Activated T-helper 9 cell treated with anti-CD3 and anti-CD28 coated beads, Interleukin-2, amount 50 U/mL, for 16 hours (primary cell): ENCODE measurements around the gene ARL4A.
A peak's percentile ranks its signal among the peaks of the same experiment; 100 is the strongest.
"Not testable (repeated sequence)": the region's sequence is repeated elsewhere in the genome, so short reads cannot be mapped to it uniquely, and the experiment has no call there.

ENCODE experiments used
- DNase-seq: peaks from one replicate; pipeline ENCODE4 v3.0.0-alpha.2; 2020; ENCODE audit warnings: low read depth

The ARL4A gene

GRCh38 chr7:12670000-12670729, 17.3 kb upstream of the ARL4A start:
- DNase-seq, result no peak

- DNase-seq, result no peak
These were observed 16.5 kb upstream of the ARL4A start for GRCh38 chr7:12670743-12671520.

GRCh38 chr7:12673436-12673835, 14.0 kb upstream of the ARL4A start:
- not testable (repeated sequence) for DNase-seq

- DNase-seq, result no peak
These were observed 13.4 kb upstream of the ARL4A start for GRCh38 chr7:12674053-12674452.

GRCh38 chr7:12674861-12675260, 12.6 kb upstream of the ARL4A start:
- DNase-seq, result no peak

GRCh38 chr7:12683678-12684585, 3.5 kb upstream of the ARL4A start:
- no peak for DNase-seq

GRCh38 chr7:12684733-12685132, 2.7 kb upstream of the ARL4A start:
- DNase-seq, result no peak

GRCh38 chr7:12685550-12685949, 1.9 kb upstream of the ARL4A start:
- DNase-seq, result no peak

- DNase-seq, result peak; percentile 94
These were observed 1.1 kb upstream of the ARL4A start for GRCh38 chr7:12686234-12686890.

- DNase-seq, result no peak
These were observed 312 bp downstream of the ARL4A start for GRCh38 chr7:12687718-12688171.

GRCh38 chr7:12688485-12689170, 1.2 kb downstream of the ARL4A start:
- not testable (repeated sequence) for DNase-seq

GRCh38 chr7:12689451-12689850, 2.0 kb downstream of the ARL4A start:
- DNase-seq, result no peak

GRCh38 chr7:12690041-12690878, 2.8 kb downstream of the ARL4A start:
- no peak for DNase-seq

GRCh38 chr7:12691388-12691787, 4.0 kb downstream of the ARL4A start:
- DNase-seq, result not testable (repeated sequence)

- no peak for DNase-seq
These were observed 4.6 kb downstream of the ARL4A start for GRCh38 chr7:12692035-12692434.

- no peak for DNase-seq
These were observed 5.2 kb downstream of the ARL4A start for GRCh38 chr7:12692479-12693259.

- DNase-seq, result no peak
These were observed 7.4 kb downstream of the ARL4A start for GRCh38 chr7:12694817-12695216.

- DNase-seq, result no peak
These were observed 8.5 kb downstream of the ARL4A start for GRCh38 chr7:12695965-12696364.

- DNase-seq, result no peak
These were observed 11.9 kb downstream of the ARL4A start for GRCh38 chr7:12699299-12699698.
